ENCODE measurements around the gene OR2H2.

The OR2H2 gene

DNA sequence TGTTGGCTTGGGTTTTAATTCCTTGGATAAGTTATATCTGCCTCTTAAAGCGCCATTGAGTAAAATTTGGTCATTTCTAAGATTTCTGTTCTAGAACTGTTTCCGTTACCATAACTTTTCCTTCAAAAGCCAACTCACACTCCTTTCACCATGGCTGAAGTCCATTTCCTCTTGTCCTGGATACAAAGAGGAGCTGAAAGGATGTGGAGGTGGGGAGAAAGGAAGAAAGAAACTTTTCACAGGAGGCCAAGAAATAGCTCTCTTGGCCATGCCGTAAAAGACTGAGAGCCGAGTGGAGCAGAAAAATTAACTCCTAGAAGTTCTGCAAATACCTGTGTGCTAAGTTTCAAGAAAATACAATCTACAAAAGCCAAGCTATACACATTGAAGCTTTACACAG lies 26.5 kb downstream of the OR2H2 start:
- TF ChIP-seq, protein P1, sequence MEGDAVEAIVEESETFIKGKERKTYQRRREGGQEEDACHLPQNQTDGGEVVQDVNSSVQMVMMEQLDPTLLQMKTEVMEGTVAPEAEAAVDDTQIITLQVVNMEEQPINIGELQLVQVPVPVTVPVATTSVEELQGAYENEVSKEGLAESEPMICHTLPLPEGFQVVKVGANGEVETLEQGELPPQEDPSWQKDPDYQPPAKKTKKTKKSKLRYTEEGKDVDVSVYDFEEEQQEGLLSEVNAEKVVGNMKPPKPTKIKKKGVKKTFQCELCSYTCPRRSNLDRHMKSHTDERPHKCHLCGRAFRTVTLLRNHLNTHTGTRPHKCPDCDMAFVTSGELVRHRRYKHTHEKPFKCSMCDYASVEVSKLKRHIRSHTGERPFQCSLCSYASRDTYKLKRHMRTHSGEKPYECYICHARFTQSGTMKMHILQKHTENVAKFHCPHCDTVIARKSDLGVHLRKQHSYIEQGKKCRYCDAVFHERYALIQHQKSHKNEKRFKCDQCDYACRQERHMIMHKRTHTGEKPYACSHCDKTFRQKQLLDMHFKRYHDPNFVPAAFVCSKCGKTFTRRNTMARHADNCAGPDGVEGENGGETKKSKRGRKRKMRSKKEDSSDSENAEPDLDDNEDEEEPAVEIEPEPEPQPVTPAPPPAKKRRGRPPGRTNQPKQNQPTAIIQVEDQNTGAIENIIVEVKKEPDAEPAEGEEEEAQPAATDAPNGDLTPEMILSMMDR (IDR thresholded peaks at IDR 0.05; ENCODE audit: control extremely low read depth, extremely low read depth, low read depth, missing control alignments) = no peak
- ChIA-PET CTCF (interaction anchor here (1.2 kb wide), 1 partner anchor 38 kb away, joined by 3 read pairs; no protein-coding TSS in a partner anchor), POLR2A (no interaction called here)
- no peak for DNase-seq (ENCODE audit: extremely low spot score)

GRCh38 chr6:29617782-29618554 lies 33.0 kb downstream of the OR2H2 start:
- ChIA-PET POLR2A (no interaction called here), CTCF (interaction anchor here (1.3 to 1.6 kb wide), 3 partner anchors 11 to 39 kb away, joined by 3 to 8 read pairs (median 5); no protein-coding TSS in a partner anchor)
- DNase-seq (ENCODE audit: extremely low spot score) = no peak
- TF ChIP-seq, protein P1 (IDR thresholded peaks at IDR 0.05; ENCODE audit: control extremely low read depth, extremely low read depth, low read depth, missing control alignments) = peak; percentile 29

GRCh38 chr6:29619578-29620160 lies 34.7 kb downstream of the OR2H2 start:
- ChIA-PET CTCF (interaction anchor here (0.6 to 1.4 kb wide), 3 partner anchors 9 to 17 kb away, joined by 3 to 5 read pairs (median 3); no protein-coding TSS in a partner anchor), POLR2A (no interaction called here)
- DNase-seq (ENCODE audit: extremely low spot score) = no peak
- TF ChIP-seq, protein P1 (IDR thresholded peaks at IDR 0.05; ENCODE audit: control extremely low read depth, extremely low read depth, low read depth, missing control alignments) = no peak

DNA sequence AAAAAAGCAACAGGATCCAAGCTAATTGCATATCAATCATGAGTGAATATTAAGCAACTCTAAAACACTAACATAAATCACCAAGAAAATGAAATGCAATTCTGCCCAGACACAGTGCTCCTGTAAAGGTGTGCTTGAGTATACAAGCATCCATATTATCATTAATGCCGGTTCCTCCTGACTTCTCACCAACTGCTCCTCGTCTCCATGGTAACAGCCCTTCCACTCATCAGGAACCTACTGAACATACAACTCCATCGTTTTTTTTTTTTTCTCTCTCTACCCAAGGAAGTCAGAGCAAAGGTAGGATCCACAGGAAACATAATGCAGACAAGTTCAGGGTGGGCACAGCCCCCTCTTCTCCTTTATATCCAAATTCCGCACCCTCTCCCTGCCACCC lies 35.7 kb downstream of the OR2H2 start:
- ChIA-PET POLR2A (no interaction called here), CTCF (interaction anchor here (0.9 to 1.4 kb wide), 2 partner anchors 8 to 17 kb away, joined by 3 to 5 read pairs; no protein-coding TSS in a partner anchor)
- no peak for DNase-seq (ENCODE audit: extremely low spot score)
- TF ChIP-seq, protein P1 (IDR thresholded peaks at IDR 0.05; ENCODE audit: control extremely low read depth, extremely low read depth, low read depth, missing control alignments) = no peak

GRCh38 chr6:29624520-29624961 lies 39.6 kb downstream of the OR2H2 start:
- no peak for DNase-seq (ENCODE audit: extremely low spot score)
- ChIA-PET POLR2A (no interaction called here), CTCF (interaction anchor here (2.6 to 6.6 kb wide), 2 partner anchors 25 to 29 kb away, joined by 14 to 35 read pairs; no protein-coding TSS in a partner anchor)
- TF ChIP-seq, protein P1 (IDR thresholded peaks at IDR 0.05; ENCODE audit: control extremely low read depth, extremely low read depth, low read depth, missing control alignments) = no peak

- CTCF ChIA-PET = interaction anchor here (0.7 to 6.6 kb wide), 4 partner anchors 24 to 71 kb away, joined by 3 to 35 read pairs (median 8); no protein-coding TSS in a partner anchor
- POLR2A ChIA-PET = no interaction called here
- TF ChIP-seq, protein P1 (IDR thresholded peaks at IDR 0.05; ENCODE audit: control extremely low read depth, extremely low read depth, low read depth, missing control alignments) = no peak
- DNase-seq (ENCODE audit: extremely low spot score) = no peak
Observed at GRCh38 chr6:29625337-29625930, 40.5 kb downstream of the OR2H2 start.
